ENCODE measurements around the gene FGF11.
"Not testable (repeated sequence)": the region's sequence is repeated elsewhere in the genome, so short reads cannot be mapped to it uniquely, and the experiment has no call there.

FGF11 gene

DNA sequence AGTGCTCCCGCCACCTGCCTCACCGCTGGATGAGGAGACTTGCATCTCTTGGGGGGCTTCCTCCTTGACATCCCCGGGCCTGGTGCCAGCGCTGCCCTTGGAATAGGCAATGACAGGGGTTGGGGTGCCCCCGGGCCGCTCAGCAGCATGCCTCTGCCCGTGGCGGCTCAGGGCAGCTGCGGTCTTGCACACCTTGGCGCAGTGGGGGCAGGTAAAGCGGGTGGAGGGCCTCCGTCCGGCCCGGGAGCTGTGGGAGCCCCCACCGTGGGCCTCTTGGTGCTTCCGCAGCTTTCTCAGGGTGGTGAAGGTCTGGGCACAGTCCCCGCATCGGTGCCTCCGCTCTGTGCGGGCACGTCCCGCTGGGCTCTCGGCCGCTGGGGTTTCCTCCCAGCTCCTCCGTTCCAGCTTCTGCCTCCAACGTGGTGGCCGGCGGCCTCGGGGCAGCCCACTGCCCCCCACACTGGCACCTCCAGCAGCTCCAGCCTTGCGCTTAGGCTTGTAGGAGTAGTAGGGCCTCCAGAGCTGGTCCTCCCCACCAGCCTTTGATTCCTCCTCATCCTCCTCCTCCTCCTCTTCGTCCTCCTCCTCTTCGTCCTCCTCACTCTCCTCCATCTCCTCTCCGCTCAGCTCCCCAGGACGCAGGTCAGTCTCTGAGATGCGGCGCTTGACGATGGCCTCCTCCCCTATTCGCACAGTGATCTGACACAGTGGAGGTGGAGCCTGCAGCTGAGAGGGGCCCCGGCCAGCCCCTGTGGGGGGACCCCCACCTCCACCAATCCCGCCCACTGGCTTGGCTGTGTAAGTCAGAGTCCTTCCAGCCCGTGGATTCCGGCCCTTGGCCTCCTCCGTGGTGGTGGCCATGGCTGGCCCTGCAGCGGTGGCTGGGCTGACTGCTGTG, 23.4 kb downstream of the FGF11 start:
- no peak for DNase-seq (ENCODE audit: low spot score)

DNA sequence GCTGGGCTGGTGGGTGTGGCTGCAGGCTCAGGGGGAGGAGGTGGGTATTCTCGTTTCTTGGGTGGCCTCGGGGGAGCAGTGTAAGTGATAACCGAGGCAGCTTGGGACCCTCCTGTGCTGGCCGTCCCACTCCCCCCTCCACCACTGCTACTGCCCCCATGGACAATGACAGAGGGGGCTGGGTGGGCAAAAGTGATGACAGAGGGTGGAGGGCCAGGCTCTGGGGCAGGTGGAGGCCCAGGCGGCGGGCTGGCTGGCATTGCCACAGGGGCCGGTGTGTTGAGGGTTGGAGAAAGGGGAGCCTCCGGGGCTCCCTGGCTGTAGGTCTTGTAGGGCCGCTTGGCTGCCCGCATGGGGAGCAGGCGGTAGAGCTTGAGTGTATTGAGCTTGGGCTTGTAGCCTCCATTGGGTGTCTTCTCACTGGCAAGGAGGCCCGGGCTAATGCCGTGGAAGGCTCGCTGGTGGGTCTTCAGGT, 24.1 kb downstream of the FGF11 start:
- no peak for DNase-seq (ENCODE audit: low spot score)

GRCh38 chr17:7464081-7464480, 24.8 kb downstream of the FGF11 start:
- DNase-seq (ENCODE audit: low spot score): no peak

DNA sequence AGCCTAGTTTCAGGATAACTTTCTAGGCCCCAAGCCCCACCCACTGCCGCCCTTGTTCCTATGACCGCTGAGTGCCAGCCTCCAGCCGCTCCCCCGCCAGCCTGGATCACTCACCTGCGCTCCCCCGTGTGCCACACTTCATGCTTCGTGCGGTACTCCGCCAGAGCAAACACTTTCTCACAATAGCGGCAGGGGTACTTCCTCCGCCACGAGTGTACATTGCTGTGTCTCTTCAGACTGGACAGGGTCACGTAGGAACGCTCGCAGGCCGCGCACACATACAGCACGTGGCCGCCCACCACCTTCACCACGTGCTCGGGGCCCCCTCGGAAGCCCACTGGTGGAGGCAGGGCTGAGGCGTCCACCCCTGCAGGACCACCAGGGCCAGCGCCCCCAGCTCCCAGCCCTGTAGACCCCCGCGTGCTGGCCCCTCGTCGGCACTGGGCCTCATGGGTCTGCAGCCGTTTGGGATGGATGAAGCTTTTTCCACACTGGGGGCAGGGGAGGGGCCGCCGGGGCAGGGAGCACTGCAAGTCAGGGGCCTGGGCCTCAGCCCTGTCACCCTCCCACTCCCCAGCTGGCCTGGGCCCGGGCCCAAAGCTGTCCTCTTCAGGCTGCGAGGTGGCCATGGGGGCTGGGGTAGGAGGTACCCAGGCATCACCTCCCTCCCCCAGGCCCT, 26.4 kb downstream of the FGF11 start:
- DNase-seq (ENCODE audit: low spot score): no peak

GRCh38 chr17:7466318-7466638, 27.0 kb downstream of the FGF11 start:
- no peak for DNase-seq (ENCODE audit: low spot score)

DNA sequence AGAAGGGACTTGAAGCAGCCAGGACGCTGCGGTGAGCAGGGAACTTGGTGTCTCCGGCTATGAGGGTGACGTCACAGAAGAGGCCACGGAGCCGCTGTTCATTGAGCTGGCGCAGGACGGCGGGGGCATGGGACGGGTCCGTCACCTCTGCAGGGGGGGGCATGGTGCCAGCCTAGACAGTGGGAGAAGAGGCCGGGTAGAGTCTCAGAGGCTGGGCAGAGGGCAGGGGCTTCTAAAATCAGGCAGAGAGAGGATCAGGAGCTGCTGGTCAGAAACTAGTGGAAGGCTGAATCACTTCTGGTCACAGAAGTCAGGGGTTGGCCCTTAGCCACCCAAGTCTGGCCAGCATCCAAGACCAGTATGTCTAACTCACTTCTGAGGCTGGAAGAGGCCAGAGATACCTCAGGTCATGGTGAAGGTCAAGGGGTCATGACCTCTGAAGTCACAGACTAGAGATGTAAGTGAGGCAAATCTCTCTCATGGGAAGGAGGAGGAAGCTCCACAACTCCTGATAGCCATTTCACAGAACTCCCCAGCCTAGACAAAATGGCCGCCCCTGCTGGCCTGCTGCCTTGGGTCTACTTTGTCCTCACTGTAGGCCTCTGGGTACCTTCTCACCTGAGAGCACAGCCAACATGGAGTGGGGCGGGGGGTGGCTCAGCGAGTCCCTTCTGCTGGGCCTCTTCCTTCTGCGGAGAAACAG, 27.5 kb downstream of the FGF11 start:
- DNase-seq (ENCODE audit: low spot score): no peak

- no peak for DNase-seq (ENCODE audit: low spot score)
These were observed 28.2 kb downstream of the FGF11 start for GRCh38 chr17:7467498-7467897.

DNA sequence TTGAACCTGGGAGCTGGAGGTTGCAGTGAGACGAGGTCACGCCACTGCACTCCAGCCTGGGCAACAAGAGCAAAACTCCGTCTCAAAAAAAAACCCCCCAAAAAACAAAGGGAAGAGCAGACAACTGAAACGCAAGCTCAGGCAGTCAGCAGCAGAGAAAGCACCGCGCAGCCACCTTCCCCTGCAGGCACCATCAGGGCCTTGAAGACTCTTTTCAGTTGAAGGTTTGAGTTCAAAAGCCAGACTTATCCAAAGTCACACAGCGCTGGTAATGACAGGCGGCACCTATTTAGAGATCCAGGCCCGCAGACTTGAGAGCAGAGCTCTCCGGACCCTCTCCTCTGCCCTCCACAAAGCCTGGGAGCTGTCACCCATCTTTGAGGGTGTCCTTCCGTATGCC, 29.0 kb downstream of the FGF11 start:
- DNase-seq (ENCODE audit: low spot score): no peak

- DNase-seq (ENCODE audit: low spot score): no peak
These were observed 29.6 kb downstream of the FGF11 start for GRCh38 chr17:7468804-7469389.

DNA sequence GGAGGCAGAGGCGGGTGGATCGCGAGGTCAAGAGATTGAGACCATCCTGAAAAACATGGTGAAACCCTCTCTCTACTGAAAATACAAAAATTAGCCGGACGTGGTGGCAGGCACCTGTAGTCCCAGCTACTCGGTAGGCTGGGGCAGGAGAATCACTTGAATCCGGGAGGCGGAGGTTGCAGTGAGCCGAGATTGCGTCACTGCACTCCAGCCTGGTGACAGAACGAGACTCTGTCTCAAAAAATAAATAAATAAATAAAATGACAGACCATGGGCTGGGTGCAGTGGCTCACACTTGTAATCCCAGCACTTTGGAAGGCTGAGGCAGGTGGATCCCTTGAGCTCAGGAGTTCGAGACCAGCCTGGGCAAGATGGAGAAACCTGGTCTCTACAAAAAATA, 30.5 kb downstream of the FGF11 start:
- DNase-seq (ENCODE audit: low spot score): not testable (repeated sequence)

DNA sequence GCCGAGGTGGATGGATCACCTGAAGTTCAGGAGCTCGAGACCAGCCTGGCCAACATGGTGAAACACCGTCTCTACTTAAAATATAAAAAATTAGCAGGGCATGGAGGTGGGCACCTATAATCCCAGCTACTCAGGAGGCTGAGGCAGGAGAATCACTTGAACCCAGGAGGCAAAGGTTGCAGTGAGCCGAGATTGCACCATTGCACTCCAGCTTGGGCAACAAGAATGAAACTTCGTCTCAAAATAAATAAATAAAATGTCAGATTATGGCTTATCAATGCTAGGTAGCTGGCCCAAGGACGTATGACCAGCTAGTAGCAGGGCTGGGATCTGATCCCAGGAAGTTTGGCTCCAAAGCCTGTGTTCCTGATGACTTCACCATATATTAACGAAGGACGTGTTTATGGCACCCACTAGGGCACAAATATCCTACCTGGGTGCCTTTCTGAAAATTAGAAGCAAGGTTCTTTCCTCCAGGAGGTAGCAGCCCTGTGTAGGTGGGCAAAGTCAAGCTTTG, 31.2 kb downstream of the FGF11 start:
- not testable (repeated sequence) for DNase-seq (ENCODE audit: low spot score)

- DNase-seq (ENCODE audit: low spot score): no peak
These were observed 32.4 kb downstream of the FGF11 start for GRCh38 chr17:7471729-7472128.

GRCh38 chr17:7474767-7475166, 35.5 kb downstream of the FGF11 start:
- DNase-seq (ENCODE audit: low spot score): not testable (repeated sequence)

GRCh38 chr17:7475764-7476422, 36.6 kb downstream of the FGF11 start:
- DNase-seq (ENCODE audit: low spot score): no peak

DNA sequence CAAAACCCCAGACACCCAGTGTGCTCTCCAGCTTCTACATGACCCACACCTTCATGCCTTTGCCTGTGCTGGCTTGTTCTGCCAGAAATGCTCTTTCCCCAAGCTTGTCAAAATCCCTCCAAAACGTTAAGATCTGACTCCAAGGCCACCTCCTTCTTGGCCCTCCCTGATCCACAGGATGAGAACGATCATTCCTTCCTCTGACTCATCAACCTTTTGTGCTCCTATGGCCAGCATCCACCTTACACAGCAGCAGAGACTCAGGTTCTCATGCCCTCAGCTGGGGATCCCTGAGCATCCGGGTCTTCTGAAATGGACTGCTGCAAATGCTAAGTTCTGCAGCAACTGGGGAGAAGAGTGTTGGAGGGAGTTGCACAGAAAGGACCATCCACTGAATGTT, 37.2 kb downstream of the FGF11 start:
- DNase-seq (ENCODE audit: low spot score): no peak

GRCh38 chr17:7476951-7477350, 37.6 kb downstream of the FGF11 start:
- no peak for DNase-seq (ENCODE audit: low spot score)

GRCh38 chr17:7477392-7478275, 38.3 kb downstream of the FGF11 start:
- DNase-seq (ENCODE audit: low spot score): no peak

- no peak for DNase-seq (ENCODE audit: low spot score)
These were observed 39.2 kb downstream of the FGF11 start for GRCh38 chr17:7478276-7479212.
